Posterior vena cava (tissue), 2 donors: ENCODE data around the gene SMAGP. TPM values are rescaled to one million over a fixed set of nuclear protein-coding genes. Genes with fewer than 3 reads are reported as not detected.
A peak's percentile ranks its signal among the peaks of the same experiment; 100 is the strongest.
"Not testable (repeated sequence)": the region's sequence is repeated elsewhere in the genome, so short reads cannot be mapped to it uniquely, and the experiment has no call there.

Source experiments
- DNase-seq: peaks from one replicate; pipeline ENCODE4 v3.0.0-alpha.2; 2020; ENCODE audit warnings: low spot score
- intact Hi-C, 2 donors: fragments of 100-400 bp; cut with DNase I; formaldehyde crosslinking; loops; one replicate each; pipeline versions ENCODE4 v1.14.1 to v1.14.2; 2022 to 2023
- total RNA-seq, 2 donors: library from RNA; stranded (reverse); fragmentation: NEBNext Ultra II Directional; extraction: Animal tissue kit (Norgen Biotek cat#: 25700); gene quantifications; one replicate each; pipeline ENCODE4 v1.2.1, GENCODE V29; 2021
- donor health status: DM: yes; HTN: yes; CAD: no.
- donor health status: DM: yes; HTN: yes; CAD: no.

Gene SMAGP
- total RNA-seq, 2 donors from 2014 or later, result 6.5 to 9.3 TPM

- DNase-seq, result peak; percentile 19
- intact Hi-C loops, result no loop called here
Measured at GRCh38 chr12:51229116-51229809, 41.0 kb downstream of the SMAGP start.

- DNase-seq, result no peak
- intact Hi-C loops, result no loop called here
Measured at GRCh38 chr12:51227962-51228361, 42.3 kb downstream of the SMAGP start.

GRCh38 chr12:51227112-51227511, 43.1 kb downstream of the SMAGP start:
- intact Hi-C loops, DNase-seq: not testable (repeated sequence)

- intact Hi-C loops, result no loop called here
- DNase-seq, result no peak
Measured at GRCh38 chr12:51225771-51226170, 44.4 kb downstream of the SMAGP start.

GRCh38 chr12:51225234-51225633, 45.0 kb downstream of the SMAGP start:
- DNase-seq, result peak; percentile 25
- intact Hi-C loops, result no loop called here

- intact Hi-C loops, result no loop called here
- DNase-seq, result peak; percentile 14
Measured at GRCh38 chr12:51224625-51225024, 45.6 kb downstream of the SMAGP start.

GRCh38 chr12:51222461-51222860, 47.8 kb downstream of the SMAGP start:
- DNase-seq, result no peak
- intact Hi-C loops, result no loop called here

- not testable (repeated sequence) for DNase-seq
- intact Hi-C loops, result loop anchor here in 1 of 2 donors (10.0 kb wide), 1 partner anchor 135 kb away; the partner anchor contains the start of gene CSRNP2
Measured at GRCh38 chr12:51219857-51220256, 50.4 kb downstream of the SMAGP start.

- intact Hi-C loops, result loop anchor here in 1 of 2 donors (10.0 kb wide), 1 partner anchor 135 kb away; the partner anchor contains the start of gene CSRNP2
- DNase-seq, result no peak
Measured at GRCh38 chr12:51219322-51219721, 50.9 kb downstream of the SMAGP start.

- intact Hi-C loops, result loop anchor here in 1 of 2 donors (10.0 kb wide), 1 partner anchor 134 kb away; the partner anchor contains the start of gene CSRNP2
- peak; percentile 72 for DNase-seq
Measured at GRCh38 chr12:51218607-51219161, 51.5 kb downstream of the SMAGP start.

GRCh38 chr12:51217968-51218606, 52.1 kb downstream of the SMAGP start, which contains the start of gene POU6F1:
Gene POU6F1 (minus strand): TSS chr12:51218062. CDS start chr12:51206836, 11,226 bp downstream.
- peak; percentile 93 for DNase-seq
- intact Hi-C loops, result loop anchor here in 1 of 2 donors (10.0 kb wide), 1 partner anchor 133 kb away; the partner anchor contains the start of gene CSRNP2

GRCh38 chr12:51217133-51217967, 52.9 kb downstream of the SMAGP start:
- intact Hi-C loops, result loop anchor here in 1 of 2 donors (10.0 kb wide), 1 partner anchor 133 kb away; the partner anchor contains the start of gene CSRNP2
- DNase-seq, result peak; percentile 87

GRCh38 chr12:51216642-51217041, 53.6 kb downstream of the SMAGP start:
- DNase-seq, result peak; percentile 5
- intact Hi-C loops, result loop anchor here in 1 of 2 donors (10.0 kb wide), 1 partner anchor 132 kb away; the partner anchor contains the start of gene CSRNP2

- DNase-seq, result no peak
- intact Hi-C loops, result loop anchor here in 1 of 2 donors (5.0 to 10.0 kb wide), 2 partner anchors 130 to 1628 kb away; partner anchors contain the start of gene CSRNP2
Measured at GRCh38 chr12:51214895-51215294, 55.3 kb downstream of the SMAGP start.

GRCh38 chr12:51210690-51211395, 59.4 kb downstream of the SMAGP start:
- peak; percentile 10 for DNase-seq
- intact Hi-C loops, result loop anchor here in 1 of 2 donors (5.0 to 10.0 kb wide), 2 partner anchors 126 to 1624 kb away; partner anchors contain the start of gene CSRNP2

GRCh38 chr12:51209259-51209658, 61.0 kb downstream of the SMAGP start:
- intact Hi-C loops, result no loop called here
- no peak for DNase-seq

- DNase-seq, result peak; percentile 24
- intact Hi-C loops, result no loop called here
Measured at GRCh38 chr12:51208016-51208660, 62.1 kb downstream of the SMAGP start.

- DNase-seq, result peak; percentile 3
- intact Hi-C loops, result no loop called here
Measured at GRCh38 chr12:51205350-51205749, 64.9 kb downstream of the SMAGP start.
